LNCaP clone FGC (cell line): ENCODE results near the gene TM4SF18.
"Not testable (repeated sequence)": the region's sequence is repeated elsewhere in the genome, so short reads cannot be mapped to it uniquely, and the experiment has no call there.

Source experiments
- DNase-seq: peaks from one replicate; pipeline ENCODE4 v3.0.0-alpha.2; 2011; ENCODE audit warnings: low read depth
- H3K4me3 ChIP-seq: 2 replicates; pipeline ENCODE4 v1.5.1; 2011; ENCODE audit warnings: mild to moderate bottlenecking, low read depth, low read length, control low read depth
- CTCF ChIP-seq: IDR thresholded peaks from 2 replicates; pipeline ENCODE4 v1.5.1; 2012; ENCODE audit warnings: mild to moderate bottlenecking; ENCODE audit not compliant: control insufficient read depth, insufficient read depth; ENCODE audit errors: extremely low read depth

The TM4SF18 gene

GRCh38 chr3:149333176-149333859 lies at the start of gene TM4SF18:
Gene TM4SF18 (minus strand): TSS chr3:149333636. CDS start chr3:149333382, 254 bp downstream.
- no peak for TF ChIP-seq CTCF
- DNase-seq = no peak
- no peak within 1 kb of the TSS for H3K4me3 ChIP-seq

- no peak overlapping the region for H3K4me3 ChIP-seq
- DNase-seq = no peak
- TF ChIP-seq CTCF = no peak
These were observed 49.1 kb upstream of the TM4SF18 start for GRCh38 chr3:149382518-149382917.

GRCh38 chr3:149382101-149382467 lies 48.6 kb upstream of the TM4SF18 start:
- TF ChIP-seq CTCF = no peak
- DNase-seq = no peak
- no peak overlapping the region for H3K4me3 ChIP-seq

- TF ChIP-seq CTCF = no peak
- no peak overlapping the region for H3K4me3 ChIP-seq
- no peak for DNase-seq
These were observed 48.0 kb upstream of the TM4SF18 start for GRCh38 chr3:149381173-149382100.

- H3K4me3 ChIP-seq, DNase-seq: not testable (repeated sequence)
These were observed 46.8 kb upstream of the TM4SF18 start for GRCh38 chr3:149380220-149380619.

- peak overlapping the region; percentile 50 for H3K4me3 ChIP-seq
- DNase-seq = peak; percentile 71
- TF ChIP-seq CTCF = no peak
These were observed 45.3 kb upstream of the TM4SF18 start for GRCh38 chr3:149378478-149379309.
